Activated CD4-positive, alpha-beta T cell treated with anti-CD3 and anti-CD28 coated beads, Interleukin-2, amount 50 U/mL, for 24 hours (primary cell): ENCODE results near the gene POGZ.

Experiments
- DNase-seq, 2 donors: peaks; one replicate each; pipeline ENCODE4 v3.0.0-alpha.2; 2020; ENCODE audit warnings: low read depth in 1 of 2, low spot score in 1 of 2

The POGZ gene, protein sequence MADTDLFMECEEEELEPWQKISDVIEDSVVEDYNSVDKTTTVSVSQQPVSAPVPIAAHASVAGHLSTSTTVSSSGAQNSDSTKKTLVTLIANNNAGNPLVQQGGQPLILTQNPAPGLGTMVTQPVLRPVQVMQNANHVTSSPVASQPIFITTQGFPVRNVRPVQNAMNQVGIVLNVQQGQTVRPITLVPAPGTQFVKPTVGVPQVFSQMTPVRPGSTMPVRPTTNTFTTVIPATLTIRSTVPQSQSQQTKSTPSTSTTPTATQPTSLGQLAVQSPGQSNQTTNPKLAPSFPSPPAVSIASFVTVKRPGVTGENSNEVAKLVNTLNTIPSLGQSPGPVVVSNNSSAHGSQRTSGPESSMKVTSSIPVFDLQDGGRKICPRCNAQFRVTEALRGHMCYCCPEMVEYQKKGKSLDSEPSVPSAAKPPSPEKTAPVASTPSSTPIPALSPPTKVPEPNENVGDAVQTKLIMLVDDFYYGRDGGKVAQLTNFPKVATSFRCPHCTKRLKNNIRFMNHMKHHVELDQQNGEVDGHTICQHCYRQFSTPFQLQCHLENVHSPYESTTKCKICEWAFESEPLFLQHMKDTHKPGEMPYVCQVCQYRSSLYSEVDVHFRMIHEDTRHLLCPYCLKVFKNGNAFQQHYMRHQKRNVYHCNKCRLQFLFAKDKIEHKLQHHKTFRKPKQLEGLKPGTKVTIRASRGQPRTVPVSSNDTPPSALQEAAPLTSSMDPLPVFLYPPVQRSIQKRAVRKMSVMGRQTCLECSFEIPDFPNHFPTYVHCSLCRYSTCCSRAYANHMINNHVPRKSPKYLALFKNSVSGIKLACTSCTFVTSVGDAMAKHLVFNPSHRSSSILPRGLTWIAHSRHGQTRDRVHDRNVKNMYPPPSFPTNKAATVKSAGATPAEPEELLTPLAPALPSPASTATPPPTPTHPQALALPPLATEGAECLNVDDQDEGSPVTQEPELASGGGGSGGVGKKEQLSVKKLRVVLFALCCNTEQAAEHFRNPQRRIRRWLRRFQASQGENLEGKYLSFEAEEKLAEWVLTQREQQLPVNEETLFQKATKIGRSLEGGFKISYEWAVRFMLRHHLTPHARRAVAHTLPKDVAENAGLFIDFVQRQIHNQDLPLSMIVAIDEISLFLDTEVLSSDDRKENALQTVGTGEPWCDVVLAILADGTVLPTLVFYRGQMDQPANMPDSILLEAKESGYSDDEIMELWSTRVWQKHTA (N-terminal part only)

DNA sequence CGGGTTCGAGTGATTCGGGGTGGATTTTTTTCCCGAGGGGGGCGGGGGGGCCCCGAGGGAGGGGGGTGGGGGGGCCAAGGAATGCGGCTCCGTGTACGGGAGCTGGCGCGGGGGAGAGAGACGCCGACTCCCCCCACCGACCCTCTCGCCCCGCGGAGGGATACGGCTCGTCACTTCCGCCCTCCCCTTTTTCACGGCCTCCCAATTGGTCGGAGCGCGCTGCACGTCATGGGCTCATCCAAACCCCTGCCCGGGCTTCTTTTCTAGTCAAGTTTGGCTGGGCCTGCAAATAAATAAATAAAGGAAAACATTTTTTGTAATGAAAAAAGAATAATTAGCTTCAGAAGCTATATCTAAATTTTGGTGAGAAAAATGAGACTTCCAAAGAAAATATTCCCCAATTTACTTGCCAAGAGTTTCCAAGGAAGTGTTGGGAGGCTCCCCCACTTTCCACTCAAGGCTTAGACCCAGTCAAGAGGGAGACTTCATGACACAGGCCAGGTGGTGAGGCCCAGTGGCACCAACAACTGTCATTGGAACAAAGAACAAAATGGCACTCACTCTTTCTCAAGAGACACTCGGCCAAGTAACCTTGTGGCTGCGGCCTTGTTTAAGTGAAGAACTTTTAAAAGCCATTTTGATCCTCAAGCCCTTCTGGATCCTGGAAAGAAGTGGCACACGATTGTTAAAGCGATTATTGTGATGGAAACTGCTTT is at the start of gene POGZ:
TSS of gene POGZ (minus strand) at position 164 of the 716 bp plus-strand sequence. CDS start 17,290 bp downstream, outside the sequence.
- peak; percentile 94 for DNase-seq

DNA sequence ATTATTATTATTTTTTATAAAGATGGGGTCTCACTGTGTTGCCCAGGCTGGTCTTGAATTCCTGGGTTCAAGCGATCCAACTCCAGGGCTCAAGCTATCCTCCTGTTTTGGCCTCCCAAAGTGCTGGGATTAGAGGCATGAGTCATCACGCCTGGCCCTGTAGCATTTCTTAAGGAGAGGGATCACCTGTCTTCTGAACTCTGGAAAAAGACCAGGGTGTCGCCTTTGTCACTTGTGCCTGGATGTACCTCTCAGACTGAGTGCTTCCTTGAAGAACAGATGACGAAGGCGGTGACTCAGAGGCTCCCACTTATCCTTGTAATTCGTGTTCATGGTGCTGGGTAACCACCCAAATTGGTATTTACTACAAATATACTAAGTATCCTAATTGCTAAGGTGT is 49.5 kb upstream of the POGZ start:
- DNase-seq, result no peak

DNA sequence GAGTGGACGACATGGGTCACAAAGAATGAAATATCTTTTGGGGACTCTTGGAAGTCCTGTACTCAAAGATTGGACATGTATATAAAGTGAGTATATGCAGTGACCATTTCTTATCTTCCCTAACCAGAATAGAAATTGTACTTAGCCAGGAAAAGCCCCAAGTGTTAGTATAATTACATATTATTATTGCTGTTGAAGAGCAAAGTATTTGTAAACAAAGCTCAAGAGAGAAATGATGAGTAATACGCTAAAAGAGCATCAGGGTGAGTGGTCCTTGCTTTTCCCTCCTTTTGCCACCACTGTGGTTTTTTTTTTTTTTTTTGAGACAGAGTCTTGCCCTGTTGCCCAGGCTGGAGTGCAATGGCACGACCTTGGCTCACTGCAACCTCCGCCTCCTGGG is 45.5 kb upstream of the POGZ start:
- DNase-seq, result no peak

DNA sequence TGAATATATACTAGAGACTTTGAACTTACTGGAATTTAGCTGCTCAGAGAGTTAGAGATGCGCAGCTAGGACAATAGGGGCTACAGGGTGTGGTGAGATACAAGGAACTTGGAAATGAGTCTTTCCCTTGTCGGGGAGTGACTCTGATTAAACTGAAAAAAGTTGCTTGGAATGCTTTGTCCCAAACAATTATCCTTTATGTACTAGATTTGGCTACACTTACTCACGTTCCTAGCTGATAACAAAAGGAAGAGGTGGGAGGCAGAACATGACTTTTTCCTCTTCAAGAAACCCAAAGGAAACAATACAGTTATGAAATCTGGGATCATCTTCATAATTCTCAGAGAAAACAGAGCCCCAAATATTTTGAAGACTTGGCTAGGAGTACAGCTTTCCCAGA is 45.0 kb upstream of the POGZ start:
- DNase-seq, result no peak

DNA sequence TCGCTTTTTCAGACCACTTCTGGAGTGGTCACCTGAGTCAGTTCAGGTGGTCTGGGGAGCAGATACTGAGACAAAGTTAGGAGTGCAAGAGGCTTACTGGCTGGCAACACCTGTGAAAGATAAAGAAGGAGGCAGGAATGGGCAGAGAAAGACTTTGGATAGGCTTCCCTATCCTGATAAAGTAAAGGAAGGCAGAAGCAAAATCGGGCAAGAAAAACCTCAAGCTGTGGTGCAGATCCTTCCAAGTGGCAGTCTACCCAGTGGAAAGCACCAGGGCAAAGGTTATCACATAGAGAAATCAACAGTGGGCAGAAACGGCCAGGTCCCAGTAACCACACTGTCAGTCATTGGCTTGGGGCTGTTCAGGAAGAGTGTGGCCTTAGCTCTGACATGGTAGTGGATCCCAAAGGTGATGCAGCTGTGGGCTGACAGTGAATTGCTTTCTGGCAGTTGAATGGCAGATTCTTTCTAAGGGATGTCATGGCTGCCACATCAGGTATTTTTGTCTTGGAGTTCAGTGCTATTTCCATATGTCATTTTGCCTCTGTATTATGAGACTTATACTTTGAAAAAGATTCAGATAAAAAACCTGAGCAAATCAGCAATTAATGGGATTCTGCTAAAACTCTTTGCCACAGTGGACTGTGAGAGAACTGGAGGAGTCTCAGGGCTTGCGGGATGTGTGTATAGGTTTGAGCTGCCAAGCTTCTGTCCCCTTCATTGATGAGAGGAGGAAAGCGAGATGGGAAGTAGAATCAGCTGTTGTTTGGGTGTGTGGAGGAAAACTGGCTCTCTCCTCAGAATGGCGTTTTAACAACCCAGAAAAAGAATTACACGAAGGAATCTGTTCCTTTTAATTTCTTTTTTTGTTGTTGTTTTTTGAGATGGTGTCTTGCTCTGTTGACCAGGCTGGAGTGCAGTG is 43.8 kb upstream of the POGZ start:
- DNase-seq, result no peak

DNA sequence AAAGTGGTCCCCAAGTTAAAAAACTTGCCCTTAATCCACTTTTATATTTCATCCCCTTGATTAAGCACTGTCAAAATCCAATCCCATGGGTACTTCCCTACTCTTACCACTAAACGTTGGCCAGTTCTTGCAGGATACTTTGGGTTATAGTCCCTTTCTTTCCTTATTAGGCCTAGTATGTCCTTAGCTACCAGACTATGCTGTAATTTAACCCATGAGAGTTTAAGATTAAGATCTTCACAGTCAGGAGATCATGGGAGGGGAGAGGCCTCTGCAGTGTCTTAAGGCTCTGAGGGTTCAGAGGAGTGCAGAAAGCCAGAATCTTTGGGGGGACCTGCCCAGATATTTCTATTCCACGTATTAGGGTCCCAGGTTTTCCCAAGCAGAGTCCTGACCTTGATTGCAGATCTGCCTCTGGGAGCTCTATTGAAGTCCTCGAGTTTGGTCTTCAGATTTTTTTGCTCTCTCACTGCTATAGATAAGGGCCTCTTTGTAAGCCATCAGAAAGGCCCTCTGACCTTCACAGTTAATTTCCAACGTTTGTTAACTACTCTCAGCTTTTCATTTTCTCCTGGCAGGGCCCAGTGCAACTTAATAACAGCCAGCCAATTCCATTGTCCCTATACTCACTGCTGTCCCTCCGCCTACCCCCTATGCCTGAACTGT is 42.9 kb upstream of the POGZ start:
- no peak for DNase-seq

DNA sequence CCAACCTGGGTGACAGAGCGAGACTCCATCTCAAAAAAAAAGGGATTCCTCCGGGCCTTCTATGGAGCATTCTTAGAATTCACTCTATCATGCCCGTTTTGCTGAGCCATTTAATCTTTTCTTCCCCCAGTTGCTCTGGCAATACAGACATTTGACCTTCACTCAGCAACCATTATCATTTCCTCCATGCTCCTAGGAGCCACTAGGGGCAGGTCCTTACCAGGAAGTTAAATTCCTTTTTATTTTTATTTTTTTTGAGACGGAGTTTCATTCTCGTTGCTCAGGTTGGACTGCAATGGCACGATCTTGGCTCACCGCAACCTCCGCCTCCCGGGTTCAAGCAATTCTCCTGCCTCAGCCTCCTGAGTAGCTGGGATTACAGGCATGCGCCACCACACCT is 42.2 kb upstream of the POGZ start:
- DNase-seq, result no peak

DNA sequence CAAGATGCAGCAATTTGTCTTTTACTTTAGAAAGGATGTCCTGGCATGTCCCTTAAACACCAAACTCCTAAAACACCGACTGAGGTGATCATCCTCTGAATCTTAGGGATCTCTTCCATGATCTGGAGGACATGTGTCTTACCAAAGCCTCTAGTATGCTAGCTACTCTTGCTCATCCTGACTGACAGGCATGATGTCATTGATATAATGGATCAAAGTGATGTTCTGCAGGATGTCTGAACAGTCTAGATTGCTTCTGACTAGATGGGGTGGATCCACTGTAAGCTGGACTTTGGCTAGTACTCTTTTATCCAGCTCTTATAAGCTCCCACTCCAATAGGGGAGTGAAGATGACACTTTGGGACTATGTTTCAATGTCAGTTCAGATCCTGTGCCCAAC is 40.6 kb upstream of the POGZ start:
- no peak for DNase-seq

DNA sequence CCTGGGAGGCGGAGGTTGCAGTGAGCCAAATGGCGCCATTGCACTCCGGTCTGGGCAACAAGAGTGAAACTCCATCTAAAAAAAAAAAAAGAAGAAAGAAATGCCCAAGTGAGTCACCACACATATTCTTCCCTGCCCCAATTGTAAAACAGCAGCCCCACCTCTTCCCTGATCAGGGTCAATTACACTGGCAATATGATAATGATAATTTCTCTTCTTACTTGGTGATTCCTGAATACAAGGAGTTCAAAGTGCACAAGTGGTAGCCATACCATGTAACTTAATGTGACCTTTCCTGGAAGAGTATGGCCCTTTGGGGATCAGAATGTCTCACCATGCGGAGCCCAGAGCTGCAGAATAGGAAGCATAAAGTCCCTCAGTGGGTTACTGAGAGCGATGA is 40.1 kb upstream of the POGZ start:
- no peak for DNase-seq

DNA sequence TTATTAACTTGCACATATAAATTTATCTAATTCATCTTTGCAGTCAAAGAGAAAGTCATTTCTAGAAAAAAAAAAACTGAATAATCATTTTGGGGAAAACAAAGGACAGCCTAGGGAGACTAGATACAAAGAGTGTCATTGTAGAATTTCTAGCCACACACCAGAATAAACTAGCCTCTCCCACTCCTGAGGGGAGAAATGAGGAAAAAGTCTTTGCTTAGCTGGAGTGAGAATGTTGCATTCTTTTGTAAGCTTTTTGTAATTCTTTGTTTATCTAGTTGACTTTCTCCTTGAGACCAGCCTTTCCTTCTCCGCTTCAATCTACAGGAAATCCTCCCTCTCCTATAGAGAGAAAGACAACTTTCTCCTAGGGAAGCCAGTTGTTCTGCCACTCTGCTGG is 36.0 kb upstream of the POGZ start:
- no peak for DNase-seq

DNA sequence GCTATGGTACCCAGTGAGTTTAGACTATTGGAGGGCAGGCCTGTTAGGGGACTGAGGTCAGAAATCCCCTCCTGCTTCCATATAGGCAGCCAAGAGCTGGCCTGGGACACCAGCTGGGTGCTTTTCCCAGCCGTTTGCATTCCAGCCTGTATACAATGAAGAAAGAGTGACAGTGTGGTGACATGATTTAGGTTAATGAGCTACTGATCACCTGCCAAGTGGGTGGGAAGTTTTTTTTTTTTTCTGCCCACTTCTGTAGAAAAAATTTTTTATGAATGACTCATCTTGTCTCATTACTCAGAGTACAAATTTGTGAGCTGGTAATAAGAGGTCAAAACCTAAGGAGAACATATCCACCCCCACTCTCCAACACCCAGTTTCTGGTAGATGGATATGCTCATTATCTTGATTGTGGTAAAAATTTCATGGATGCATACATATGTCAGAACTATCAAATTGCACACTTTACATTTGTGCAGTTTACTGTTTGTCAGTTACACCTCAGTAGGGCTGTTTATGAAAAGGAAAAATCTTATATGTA is 35.5 kb upstream of the POGZ start:
- DNase-seq, result no peak

DNA sequence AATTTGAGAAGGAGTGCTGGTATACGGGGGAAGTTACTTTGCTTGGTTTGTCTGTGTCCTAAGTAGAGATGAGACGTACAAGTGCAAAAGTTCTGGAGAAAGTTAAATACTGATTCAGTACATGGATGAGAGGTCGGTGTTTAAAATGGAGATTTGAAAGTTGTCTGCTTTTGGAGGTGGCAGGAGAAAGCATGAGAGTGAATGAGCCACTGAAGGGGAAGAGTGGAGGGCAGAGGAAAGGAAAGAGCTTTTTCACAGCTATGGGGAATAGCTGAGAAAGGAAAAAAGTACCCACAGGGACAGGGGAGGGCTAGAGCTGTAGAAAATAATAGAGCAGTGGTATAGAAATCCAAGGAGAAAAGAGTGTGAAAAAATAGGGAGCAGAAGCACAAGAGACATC is 33.7 kb upstream of the POGZ start:
- DNase-seq, result no peak

DNA sequence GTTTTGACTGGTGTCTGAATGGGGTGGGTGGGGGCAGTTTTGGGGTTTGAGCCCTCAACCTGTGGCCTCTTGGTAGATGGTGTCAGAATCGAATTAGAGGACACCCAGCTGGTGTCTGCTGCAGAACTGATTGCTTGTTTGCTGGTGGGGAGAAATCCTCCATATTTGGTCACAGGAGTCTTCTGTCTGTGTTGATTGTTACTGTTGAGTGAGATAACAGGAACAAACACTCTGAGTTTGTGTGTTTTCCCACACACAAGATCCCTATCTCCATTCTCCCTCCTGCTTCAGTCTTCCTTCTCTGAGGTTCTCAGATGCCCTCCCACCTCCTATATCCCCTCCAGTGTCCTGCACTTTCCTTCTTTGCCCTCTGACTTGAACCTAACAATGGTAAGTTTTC is 32.8 kb upstream of the POGZ start:
- DNase-seq, result no peak

DNA sequence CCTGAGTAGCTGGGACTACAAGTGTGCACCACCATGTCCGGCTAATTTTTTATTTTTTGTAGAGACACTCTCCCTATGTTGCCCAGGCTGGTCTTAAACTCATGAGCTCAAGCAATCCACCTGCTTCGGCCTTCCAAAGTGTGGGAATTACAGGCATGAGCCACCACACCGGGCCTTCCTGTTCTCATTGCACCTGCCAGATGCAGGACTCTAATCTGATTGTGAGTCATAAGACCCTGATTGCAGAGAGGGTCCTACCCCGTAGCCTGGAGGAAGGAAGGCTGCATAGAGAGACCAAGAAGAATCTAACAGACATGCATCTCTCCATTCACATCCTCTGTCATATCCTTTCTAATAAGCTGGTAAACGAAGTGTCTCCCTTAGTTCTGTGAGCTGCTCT is 32.3 kb upstream of the POGZ start:
- DNase-seq, result no peak

DNA sequence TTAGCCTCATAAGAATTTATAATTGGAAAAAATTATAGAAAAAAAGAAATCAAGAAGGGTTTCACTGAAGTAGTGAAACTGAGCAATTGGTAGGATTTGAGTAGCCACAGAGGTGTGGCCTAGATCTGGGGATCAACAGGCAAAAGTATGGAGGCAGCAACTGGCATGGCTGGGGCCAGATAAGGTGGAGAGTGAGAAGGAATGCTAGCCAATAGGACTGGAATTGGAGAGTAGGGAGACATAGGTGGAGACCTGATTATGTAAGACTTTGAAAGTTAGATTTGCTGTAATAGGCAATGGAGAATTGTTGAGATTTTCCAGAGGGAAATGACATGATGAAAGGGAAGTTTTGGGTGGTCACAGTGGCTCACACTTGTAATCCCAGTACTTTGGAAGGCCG is 27.3 kb upstream of the POGZ start:
- no peak for DNase-seq

DNA sequence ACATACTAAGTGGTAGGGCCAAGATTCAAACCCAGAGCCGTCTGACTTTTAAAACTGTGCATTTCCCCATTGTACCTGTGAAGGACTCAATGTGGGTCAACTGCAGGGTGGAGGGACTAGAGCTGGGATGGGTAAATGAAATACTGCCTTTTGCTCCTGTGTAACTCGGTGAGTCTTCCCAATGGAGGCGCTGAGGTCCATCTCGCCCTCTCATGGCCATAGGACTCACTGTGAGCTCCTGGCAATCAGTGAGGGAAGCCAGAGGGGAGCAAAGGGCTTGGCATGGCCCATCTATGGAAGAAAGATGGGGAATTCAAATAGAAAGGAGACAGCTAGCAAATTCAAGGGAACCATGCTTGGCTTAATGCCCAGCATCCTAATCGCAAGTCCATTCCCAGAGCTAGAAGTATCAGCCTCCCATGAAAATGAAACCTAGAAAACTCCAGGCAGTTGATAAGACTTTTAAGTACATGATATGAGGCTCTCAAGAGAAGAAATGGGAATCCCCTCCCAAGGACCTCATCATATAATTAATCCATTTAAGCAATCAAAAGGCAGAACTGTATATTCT is 26.5 kb upstream of the POGZ start:
- DNase-seq, result no peak

DNA sequence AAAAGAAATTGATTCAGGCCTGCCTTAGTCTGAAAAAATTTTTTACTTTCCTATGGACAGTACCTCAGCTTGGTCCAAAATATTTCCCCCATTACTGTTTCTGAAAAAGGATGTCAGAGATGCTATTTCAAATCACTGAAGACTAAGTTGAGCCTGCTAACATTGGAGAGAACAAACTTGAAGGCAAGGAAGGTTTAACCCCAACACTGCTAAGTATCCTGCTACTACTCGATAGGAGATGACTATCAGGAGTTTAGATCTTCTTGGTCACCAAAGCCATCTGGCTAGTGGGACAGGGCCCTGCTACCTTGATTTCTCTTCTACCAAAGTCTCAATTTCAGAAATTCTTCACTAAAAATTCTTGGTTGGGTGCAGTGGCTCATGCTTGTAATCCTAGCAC is 22.7 kb upstream of the POGZ start:
- DNase-seq, result no peak

DNA sequence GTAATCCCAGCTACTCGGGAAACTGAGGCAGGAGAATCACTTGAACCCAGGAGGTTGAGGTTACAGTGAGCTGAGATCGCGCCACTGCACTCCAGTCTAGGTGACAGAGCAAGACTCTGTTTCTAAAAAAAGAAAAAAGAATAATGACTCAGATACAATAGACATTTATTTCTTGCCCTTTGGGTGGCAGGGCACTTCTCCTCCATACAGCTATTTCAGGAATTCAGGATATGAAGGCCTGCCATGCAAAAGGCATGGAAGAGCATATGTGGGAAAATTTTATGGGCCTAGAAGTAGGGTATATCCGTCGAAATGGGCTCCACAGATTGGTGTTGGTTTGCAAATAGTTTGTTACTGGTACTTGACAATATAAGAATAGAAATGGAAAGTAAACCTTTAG is 20.2 kb upstream of the POGZ start:
- DNase-seq, result no peak

DNA sequence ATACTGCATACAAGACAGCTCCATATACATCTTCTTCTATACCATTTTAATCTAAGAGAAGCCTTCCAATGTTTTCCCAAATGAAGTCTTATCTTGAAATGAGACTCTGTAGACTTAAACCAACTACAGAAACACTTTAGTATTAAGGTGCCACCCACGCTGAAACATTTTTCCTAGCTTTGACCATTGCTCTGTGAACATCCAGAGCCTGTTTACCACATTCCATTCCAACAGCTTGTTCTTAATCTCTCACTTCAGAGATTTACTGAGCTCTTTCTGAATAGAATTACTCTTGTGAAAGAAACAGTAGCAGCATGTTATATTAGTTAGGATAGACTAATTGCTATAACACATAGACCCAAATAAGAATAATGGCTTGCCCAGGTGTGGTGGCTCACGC is 19.6 kb upstream of the POGZ start:
- DNase-seq, result no peak
